ENCODE results near the gene ZNF385B.

ZNF385B gene

GRCh38 chr2:179588486-179589145, 272.8 kb downstream of the ZNF385B start:
- no peak overlapping the region for H2BK120ac ChIP-seq (ENCODE audit: insufficient read depth, low read length, poor library complexity)
- no peak overlapping the region for H4K8ac ChIP-seq (ENCODE audit: low read depth, low read length)

DNA sequence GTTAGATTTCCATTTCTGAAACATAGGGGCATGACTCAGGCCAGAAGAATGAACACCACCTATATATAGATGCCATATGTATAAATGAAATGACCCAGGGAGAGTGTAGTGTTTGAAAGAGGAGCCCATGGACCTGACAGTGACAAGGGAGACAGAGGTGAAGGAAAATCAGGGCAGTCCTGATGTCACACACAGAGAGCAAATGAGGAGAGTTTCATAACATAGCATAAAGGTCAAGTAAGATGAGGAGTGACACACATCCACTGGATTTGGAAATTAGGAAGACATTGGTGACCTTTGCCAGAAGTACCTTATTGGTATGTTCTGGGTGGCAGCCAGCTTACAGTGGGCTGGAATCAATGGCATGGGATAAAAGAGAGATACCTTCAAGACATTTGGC, 276.7 kb downstream of the ZNF385B start:
- H2AFZ ChIP-seq (ENCODE audit: insufficient read depth, low read length, poor library complexity) = no peak overlapping the region
- H4K8ac ChIP-seq (ENCODE audit: low read depth, low read length) = no peak overlapping the region
- no peak overlapping the region for H3K23ac ChIP-seq (ENCODE audit: low read length)
- H3K14ac ChIP-seq (ENCODE audit: low read length) = no peak overlapping the region
- H3K4ac ChIP-seq (ENCODE audit: low read depth, low read length) = no peak overlapping the region
- H3K79me1 ChIP-seq (ENCODE audit: low read length) = no peaks in the 10 kb centered on the region
- no peak overlapping the region for H4K12ac ChIP-seq (ENCODE audit: low read depth, low read length)
- H3K9ac ChIP-seq (ENCODE audit: low read length) = no peak overlapping the region
- no peaks in the 10 kb centered on the region for H3K79me2 ChIP-seq (ENCODE audit: control insufficient read depth, insufficient read depth, low read length, poor library complexity)
- H3K4me3 ChIP-seq (ENCODE audit: low read depth, low read length) = no peak overlapping the region
- H2BK5ac ChIP-seq (ENCODE audit: low read depth, low read length, poor library complexity) = no peak overlapping the region
- H3K4me2 ChIP-seq (ENCODE audit: low read length) = no peak overlapping the region
- no peaks in the 10 kb centered on the region for H3K4me1 ChIP-seq (ENCODE audit: control insufficient read depth in 1 of 2, insufficient read depth in 2 of 2, low read length in 2 of 2)
- DNase-seq = peak in 1 of 2 donors; percentile 44
- H4K91ac ChIP-seq (ENCODE audit: low read depth, low read length) = no peak overlapping the region
- no peaks in the 10 kb centered on the region for H3K27me3 ChIP-seq (ENCODE audit: insufficient read depth, low read length)
- no peak overlapping the region for H3K18ac ChIP-seq (ENCODE audit: low read length)
- no peak overlapping the region for H3K27ac ChIP-seq (ENCODE audit: low read depth, low read length)
- no peak overlapping the region for H2AK5ac ChIP-seq (ENCODE audit: low read length)
- no peak overlapping the region for H2BK120ac ChIP-seq (ENCODE audit: insufficient read depth, low read length, poor library complexity)
- H3K36me3 ChIP-seq (ENCODE audit: control insufficient read depth in 1 of 2, insufficient read depth in 2 of 2, low read length in 2 of 2) = no peaks in the 10 kb centered on the region
- H3K9me3 ChIP-seq (ENCODE audit: insufficient read depth, low read depth, low read length) = no peaks in the 10 kb centered on the region
- no peak overlapping the region for H2BK12ac ChIP-seq (ENCODE audit: low read length)

More at GRCh38 chr2:179588486-179589145, 272.8 kb downstream of the ZNF385B start:
- Histone ChIP-seq H3K36me3 (ENCODE audit: control insufficient read depth in 1 of 2, insufficient read depth in 2 of 2, low read length in 2 of 2) (no peaks in the 10 kb centered on the region), H3K27me3 (ENCODE audit: insufficient read depth, low read length) (no peaks in the 10 kb centered on the region), H2BK5ac (ENCODE audit: low read depth, low read length, poor library complexity) (no peak overlapping the region), H3K4me2 (ENCODE audit: low read length) (no peak overlapping the region), H3K4ac (ENCODE audit: low read depth, low read length) (no peak overlapping the region), H3K79me1 (ENCODE audit: low read length) (no peaks in the 10 kb centered on the region), H3K23ac (ENCODE audit: low read length) (no peak overlapping the region), H2BK12ac (ENCODE audit: low read length) (no peak overlapping the region), H3K9me3 (ENCODE audit: insufficient read depth, low read depth, low read length) (no peaks in the 10 kb centered on the region), H3K14ac (ENCODE audit: low read length) (no peak overlapping the region), H3K79me2 (ENCODE audit: control insufficient read depth, insufficient read depth, low read length, poor library complexity) (no peaks in the 10 kb centered on the region), H4K91ac (ENCODE audit: low read depth, low read length) (no peak overlapping the region), H3K27ac (ENCODE audit: low read depth, low read length) (no peak overlapping the region), H2AK5ac (ENCODE audit: low read length) (no peak overlapping the region), H2AFZ (ENCODE audit: insufficient read depth, low read length, poor library complexity) (no peak overlapping the region), H3K4me1 (ENCODE audit: control insufficient read depth in 1 of 2, insufficient read depth in 2 of 2, low read length in 2 of 2) (no peaks in the 10 kb centered on the region), H3K4me3 (ENCODE audit: low read depth, low read length) (no peak overlapping the region), H3K9ac (ENCODE audit: low read length) (no peak overlapping the region), H4K12ac (ENCODE audit: low read depth, low read length) (no peak overlapping the region), H3K18ac (ENCODE audit: low read length) (no peak overlapping the region)
- DNase-seq = no peak
- WGBS (ENCODE audit: extremely low coverage, insufficient coverage, insufficient read length) = no CpG with 5 or more reads among the region's 3 CpGs

DNA sequence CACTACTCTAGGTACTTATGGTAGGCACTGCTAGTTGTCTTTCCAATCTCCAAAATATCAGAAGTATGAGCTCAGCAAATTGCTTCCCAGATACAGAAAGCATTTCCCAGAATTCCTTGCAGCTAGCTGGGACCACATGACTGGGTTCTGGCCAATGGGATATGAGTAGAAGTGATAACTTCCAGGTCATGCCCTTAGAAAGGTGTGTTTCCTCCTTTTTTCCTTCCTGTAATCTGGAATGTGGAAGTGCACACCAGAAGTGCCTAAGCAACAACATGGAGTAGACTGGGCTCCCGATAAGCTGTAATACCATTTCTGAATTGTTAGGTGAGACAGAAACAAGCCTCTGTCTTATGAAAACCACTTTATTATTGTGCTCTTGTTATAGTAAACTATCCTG, 279.8 kb downstream of the ZNF385B start:
- no peak overlapping the region for H4K8ac ChIP-seq (ENCODE audit: low read depth, low read length)
- H2AFZ ChIP-seq (ENCODE audit: insufficient read depth, low read length, poor library complexity) = no peak overlapping the region
- DNase-seq = peak in 1 of 2 donors; percentile 16
- H4K12ac ChIP-seq (ENCODE audit: low read depth, low read length) = no peak overlapping the region
- H3K18ac ChIP-seq (ENCODE audit: low read length) = no peak overlapping the region
- no peaks in the 10 kb centered on the region for H3K79me1 ChIP-seq (ENCODE audit: low read length)
- no peaks in the 10 kb centered on the region for H3K27me3 ChIP-seq (ENCODE audit: insufficient read depth, low read length)
- no peaks in the 10 kb centered on the region for H3K36me3 ChIP-seq (ENCODE audit: control insufficient read depth in 1 of 2, insufficient read depth in 2 of 2, low read length in 2 of 2)
- H3K23ac ChIP-seq (ENCODE audit: low read length) = no peak overlapping the region
- no peak overlapping the region for H3K27ac ChIP-seq (ENCODE audit: low read depth, low read length)
- no peak overlapping the region for H2AK5ac ChIP-seq (ENCODE audit: low read length)
- H4K91ac ChIP-seq (ENCODE audit: low read depth, low read length) = no peak overlapping the region
- no peak overlapping the region for H3K9ac ChIP-seq (ENCODE audit: low read length)
- no peak overlapping the region for H2BK5ac ChIP-seq (ENCODE audit: low read depth, low read length, poor library complexity)
- H3K79me2 ChIP-seq (ENCODE audit: control insufficient read depth, insufficient read depth, low read length, poor library complexity) = no peaks in the 10 kb centered on the region
- no peak overlapping the region for H2BK12ac ChIP-seq (ENCODE audit: low read length)
- no peaks in the 10 kb centered on the region for H3K4me1 ChIP-seq (ENCODE audit: control insufficient read depth in 1 of 2, insufficient read depth in 2 of 2, low read length in 2 of 2)
- H2BK120ac ChIP-seq (ENCODE audit: insufficient read depth, low read length, poor library complexity) = no peak overlapping the region
- no peak overlapping the region for H3K4ac ChIP-seq (ENCODE audit: low read depth, low read length)
- no peak overlapping the region for H3K14ac ChIP-seq (ENCODE audit: low read length)
- no peak overlapping the region for H3K4me2 ChIP-seq (ENCODE audit: low read length)
- H3K4me3 ChIP-seq (ENCODE audit: low read depth, low read length) = no peak overlapping the region
- WGBS (ENCODE audit: extremely low coverage, insufficient coverage, insufficient read length) = no CpG with 5 or more reads among the region's 1 CpG
- H3K9me3 ChIP-seq (ENCODE audit: insufficient read depth, low read depth, low read length) = no peaks in the 10 kb centered on the region

DNA sequence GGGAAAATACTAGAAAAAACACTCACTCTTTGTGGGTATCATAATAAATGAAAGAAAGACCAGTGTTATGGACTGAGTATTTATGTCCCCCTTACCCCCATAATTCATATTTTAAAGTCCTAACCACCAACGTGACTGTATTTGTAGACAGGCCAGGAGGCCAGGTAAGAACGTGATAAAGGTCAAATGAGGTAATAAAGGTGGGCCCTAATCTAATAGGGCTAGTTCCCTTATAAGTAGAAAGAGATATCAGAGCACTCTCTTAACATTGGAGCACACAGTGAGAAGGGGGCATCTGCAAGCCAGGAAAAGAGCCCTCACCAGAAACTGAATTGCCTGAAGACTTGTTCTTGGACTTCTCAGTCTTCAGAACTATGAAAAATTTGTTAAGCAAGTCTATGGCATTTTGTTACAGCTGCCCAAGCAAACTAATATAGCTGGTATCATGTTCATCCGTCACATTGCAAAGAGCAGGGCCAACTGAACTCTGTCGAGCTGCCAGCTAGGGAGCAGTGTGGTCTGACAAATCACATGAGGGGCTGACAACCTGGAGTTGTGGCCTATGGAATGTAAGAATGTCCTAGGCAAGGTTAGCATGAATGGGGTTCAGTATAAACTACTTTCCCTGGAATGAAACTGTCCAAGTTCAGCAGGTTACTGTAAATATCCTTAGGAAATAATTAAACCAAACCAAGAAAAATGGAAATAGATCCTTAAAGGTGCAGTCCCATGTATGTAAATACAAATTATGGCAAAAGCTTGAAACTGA, 280.9 kb downstream of the ZNF385B start:
- H2BK12ac ChIP-seq (ENCODE audit: low read length) = no peak overlapping the region
- no peak overlapping the region for H3K9ac ChIP-seq (ENCODE audit: low read length)
- H3K14ac ChIP-seq (ENCODE audit: low read length) = no peak overlapping the region
- H3K27me3 ChIP-seq (ENCODE audit: insufficient read depth, low read length) = no peaks in the 10 kb centered on the region
- H3K27ac ChIP-seq (ENCODE audit: low read depth, low read length) = no peak overlapping the region
- no peaks in the 10 kb centered on the region for H3K9me3 ChIP-seq (ENCODE audit: insufficient read depth, low read depth, low read length)
- no peak overlapping the region for H4K12ac ChIP-seq (ENCODE audit: low read depth, low read length)
- no peak overlapping the region for H3K4ac ChIP-seq (ENCODE audit: low read depth, low read length)
- no peak overlapping the region for H3K23ac ChIP-seq (ENCODE audit: low read length)
- H2AK5ac ChIP-seq (ENCODE audit: low read length) = no peak overlapping the region
- H3K36me3 ChIP-seq (ENCODE audit: control insufficient read depth in 1 of 2, insufficient read depth in 2 of 2, low read length in 2 of 2) = no peaks in the 10 kb centered on the region
- no peaks in the 10 kb centered on the region for H3K79me1 ChIP-seq (ENCODE audit: low read length)
- H3K79me2 ChIP-seq (ENCODE audit: control insufficient read depth, insufficient read depth, low read length, poor library complexity) = no peaks in the 10 kb centered on the region
- H2AFZ ChIP-seq (ENCODE audit: insufficient read depth, low read length, poor library complexity) = no peak overlapping the region
- no peak overlapping the region for H4K91ac ChIP-seq (ENCODE audit: low read depth, low read length)
- no peaks in the 10 kb centered on the region for H3K4me1 ChIP-seq (ENCODE audit: control insufficient read depth in 1 of 2, insufficient read depth in 2 of 2, low read length in 2 of 2)
- H3K18ac ChIP-seq (ENCODE audit: low read length) = no peak overlapping the region
- H2BK5ac ChIP-seq (ENCODE audit: low read depth, low read length, poor library complexity) = no peak overlapping the region
- no CpG with 5 or more reads among the region's 4 CpGs for WGBS (ENCODE audit: extremely low coverage, insufficient coverage, insufficient read length)
- no peak overlapping the region for H3K4me2 ChIP-seq (ENCODE audit: low read length)
- no peak overlapping the region for H4K8ac ChIP-seq (ENCODE audit: low read depth, low read length)
- no peak for DNase-seq
- H2BK120ac ChIP-seq (ENCODE audit: insufficient read depth, low read length, poor library complexity) = no peak overlapping the region
- H3K4me3 ChIP-seq (ENCODE audit: low read depth, low read length) = no peak overlapping the region
